K562 (cell line): ENCODE measurements around the gene RNF150. TPM values are rescaled to one million over a fixed set of nuclear protein-coding genes. Genes with fewer than 3 reads are reported as not detected.

ENCODE experiments used
- ATAC-seq: fragments of 200-7000 bp; cut with Tn5 transposase; 3 replicates; pipeline ENCODE4 v1.9.1; 2020; ENCODE audit warnings: moderate library complexity
- BruUV-seq: library from RNA; stranded (reverse); fragments of 400-500 nt; replicated peaks from 2 replicates; lab custom pipeline; 2021; lab: Mats Ljungman, UMichigan
- CTCF ChIA-PET: fragments of 300-600 bp; formaldehyde crosslinking; extraction: SDS; loops from one replicate; lab custom pipeline; 2021; ENCODE audit warnings: low intra/inter-chr PET ratio; lab: Yijun Ruan, JAX
- POLR2A ChIA-PET: fragments of 300-600, 350-650 bp; sonication (Branson Sonifier 250); formaldehyde crosslinking; extraction: SDS; loops from one replicate; lab custom pipeline; 2021; ENCODE audit warnings: antibody characterized with exemption, inconsistent platforms; lab: Yijun Ruan, JAX
- DNase-seq, 4 experiments: peaks; one replicate each; pipeline versions ENCODE4 v3.0.0 to v3.0.0-alpha.2; 2011 to 2018; ENCODE audit warnings: low spot score in 3 of 4, mixed read lengths in 3 of 4; ENCODE audit errors: extremely low read depth in 1 of 4
- FAIRE-seq: peaks from 2 replicates; lab custom pipeline; 2011; peaks lifted over from hg19 to GRCh38; lab: Jason Lieb, UNC
- H2AFZ ChIP-seq: 2 replicates; pipeline ENCODE4 v1.6.0; 2011; ENCODE audit warnings: low read depth, low read length, control low read depth, inconsistent platforms
- H3K27ac ChIP-seq: fragments of 200-600 bp; 3 replicates; pipeline ENCODE4 v1.8.0; 2011; ENCODE audit warnings: low read depth, mild to moderate bottlenecking, control low read depth, inconsistent platforms, low read length, moderate library complexity, mixed read lengths; ENCODE audit errors: extremely low read depth
- H3K27me3 ChIP-seq, 2 experiments: fragments of 300-600 bp in 1 of 2; 2 replicates in 1 of 2; 3 replicates in 1 of 2; pipeline versions ENCODE4 v1.6.0 to v1.8.0; 2011; ENCODE audit warnings: inconsistent platforms in 2 of 2, low read length in 2 of 2, mild to moderate bottlenecking in 1 of 2, mixed read lengths in 1 of 2, moderate library complexity in 1 of 2; ENCODE audit not compliant: control insufficient read depth in 2 of 2, insufficient read depth in 2 of 2
- H3K36me3 ChIP-seq: fragments of 300-600 bp; 3 replicates; pipeline ENCODE4 v1.8.0; 2011; ENCODE audit warnings: mild to moderate bottlenecking, low read length, inconsistent platforms; ENCODE audit not compliant: control insufficient read depth, insufficient read depth
- H3K4me1 ChIP-seq, 2 experiments: fragments of 200-600 bp in 1 of 2; replicated peaks in 1 of 2; 2 replicates in 1 of 2; 3 replicates in 1 of 2; pipeline versions ENCODE4 v1.5.1 to v1.8.0; 2011; ENCODE audit warnings: inconsistent platforms in 2 of 2, low read length in 2 of 2, mild to moderate bottlenecking in 1 of 2, mixed read lengths in 1 of 2, moderate library complexity in 1 of 2; ENCODE audit not compliant: control insufficient read depth in 2 of 2, insufficient read depth in 2 of 2
- H3K4me2 ChIP-seq: 2 replicates; pipeline ENCODE4 v1.6.1; 2011; ENCODE audit warnings: low read length, control low read depth, inconsistent platforms, mixed read lengths; ENCODE audit not compliant: insufficient read depth
- H3K4me3 ChIP-seq: fragments of 200-600 bp; sonication (generic), shearing (Covaris generic); 2 replicates; pipeline ENCODE4 v1.5.1; 2016; ENCODE audit warnings: control low read depth, inconsistent platforms
- H3K79me2 ChIP-seq: fragments of 200-600 bp; 3 replicates; pipeline ENCODE4 v1.8.0; 2011; ENCODE audit warnings: low read length, inconsistent platforms; ENCODE audit not compliant: control insufficient read depth, insufficient read depth
- H3K9ac ChIP-seq, 2 experiments: 2 replicates each; pipeline versions ENCODE4 v1.6.0 to v1.6.1; 2011; ENCODE audit warnings: low read depth in 2 of 2, low read length in 2 of 2, control low read depth in 1 of 2, inconsistent platforms in 1 of 2, mild to moderate bottlenecking in 1 of 2, mixed read lengths in 1 of 2; ENCODE audit not compliant: insufficient read depth in 1 of 2
- H3K9me1 ChIP-seq: one replicate; pipeline ENCODE4 v1.6.0; 2011; ENCODE audit warnings: inconsistent platforms, mild to moderate bottlenecking, low read length, moderate library complexity; ENCODE audit not compliant: control insufficient read depth, insufficient read depth
- H3K9me3 ChIP-seq: replicated peaks from 2 replicates; pipeline ENCODE4 v1.5.1; 2011; ENCODE audit warnings: low read depth, low read length, inconsistent platforms; ENCODE audit not compliant: control insufficient read depth, insufficient read depth
- H4K20me1 ChIP-seq: replicated peaks from 2 replicates; pipeline ENCODE4 v1.6.1; 2011; ENCODE audit warnings: low read length, inconsistent platforms, mixed read lengths; ENCODE audit not compliant: control insufficient read depth, insufficient read depth
- ESRRA ChIP-seq: fragments of 450-650 bp; IDR thresholded peaks from 2 replicates; pipeline ENCODE4 v1.6.1; 2014; ENCODE audit warnings: low read depth, mild to moderate bottlenecking, moderate library complexity, borderline replicate concordance
- GMEB1 ChIP-seq: fragments of 250-450 bp; sonication (Bioruptor Pico); IDR thresholded peaks from 2 replicates; pipeline ENCODE4 v1.4.0; 2020; ENCODE audit warnings: mild to moderate bottlenecking
- NFIC ChIP-seq: fragments of 450-650 bp; IDR thresholded peaks from 2 replicates; pipeline ENCODE4 v1.6.1; 2017; ENCODE audit warnings: mild to moderate bottlenecking, inconsistent platforms
- NFIX ChIP-seq: fragments of 250-450 bp; sonication (Bioruptor Pico); IDR thresholded peaks from 2 replicates; pipeline ENCODE4 v1.4.0; 2020; ENCODE audit warnings: low read depth, mild to moderate bottlenecking, moderate library complexity
- SIX5 ChIP-seq, 2 experiments: IDR thresholded peaks; 2 replicates each; pipeline ENCODE4 v1.6.1; 2011; ENCODE audit warnings: low read length in 2 of 2, borderline replicate concordance in 1 of 2, low read depth in 1 of 2, mild to moderate bottlenecking in 1 of 2, moderate library complexity in 1 of 2; ENCODE audit not compliant: insufficient read depth in 1 of 2
- SMAD1 ChIP-seq: fragments of 150-350 bp; IDR thresholded peaks from 2 replicates; pipeline ENCODE4 v1.6.1; 2014; ENCODE audit warnings: low read length, low read depth; ENCODE audit not compliant: partially characterized antibody
- SMARCB1 ChIP-seq: IDR thresholded peaks from 2 replicates; pipeline ENCODE4 v1.6.1; 2011; ENCODE audit warnings: improper control_type of control experiment, low read depth; ENCODE audit not compliant: insufficient read length
- TEAD4 ChIP-seq, 2 experiments: sonication (generic) in 1 of 2; formaldehyde crosslinking in 1 of 2; IDR thresholded peaks; 2 replicates each; pipeline versions ENCODE4 v1.6.1 to v1.8.0; 2012 to 2022; ENCODE audit warnings: borderline replicate concordance in 1 of 2, inconsistent platforms in 1 of 2, low read length in 1 of 2, mild to moderate bottlenecking in 1 of 2, missing genetic modification reagents in 1 of 2
- ZNF124 ChIP-seq: sonication (generic); formaldehyde crosslinking; IDR thresholded peaks from 2 replicates; pipeline ENCODE4 v1.8.1; 2022; ENCODE audit warnings: missing genetic modification reagents
- WGBS: fragments of 100-300 bp; shearing (Covaris generic); methylation state at CpG from one replicate; pipeline ENCODE4 v1.1.6; 2016; ENCODE audit warnings: low coverage, mixed read lengths; ENCODE audit not compliant: insufficient coverage; ENCODE audit errors: missing lambda C conversion rate; 5-methylcytosine and 5-hydroxymethylcytosine counted together
- in situ Hi-C: fragments of 300-500 bp; cut with MboI; formaldehyde crosslinking; loops from 4 replicates; pipeline ENCODE4 v1.15.0; 2018; ENCODE audit warnings: inconsistent platforms, mixed read lengths
- intact Hi-C: fragments of 100-400 bp; cut with micrococcal nuclease; formaldehyde crosslinking; loops from 2 replicates; pipeline ENCODE4 v1.14.2; 2022
- polyA plus RNA-seq, 8 experiments: library from polyadenylated mRNA; depleted of rRNA in 4 of 8; stranded (reverse) in 5 of 8; unstranded in 3 of 8; fragments of >200 nt; fragmentation: Nextera tagmentation in 2 of 8; fragmentation: Illumina TruSeq in 1 of 8; extraction: Ambion mirVana in 2 of 8; extraction: Trizol in 1 of 8; gene quantifications; 2 replicates each; pipeline versions ENCODE4 v1.2.1 to v1.2.3, GENCODE V29; 2011 to 2014; ENCODE audit warnings: inconsistent platforms in 1 of 8, missing spikeins in 1 of 8
- total RNA-seq, 7 experiments: library from RNA; depleted of rRNA in 6 of 7; stranded (reverse); fragments of >200 nt in 6 of 7; fragmentation: Illumina TruSeq in 2 of 7; extraction: Trizol in 2 of 7; gene quantifications; 2 replicates each; pipeline versions ENCODE4 v1.2.1 to v1.2.3, GENCODE V29; 2011 to 2021; ENCODE audit warnings: low replicate concordance in 1 of 7
- TF ChIP-seq, protein P1 (sequence below): sonication (generic); formaldehyde crosslinking; IDR thresholded peaks from 2 replicates; pipeline ENCODE4 v1.8.0; 2022; ENCODE audit warnings: mild to moderate bottlenecking, missing genetic modification reagents
- TF ChIP-seq, protein P2 (sequence below): sonication (generic); formaldehyde crosslinking; IDR thresholded peaks from 2 replicates; pipeline ENCODE4 v1.9.0; 2022; ENCODE audit warnings: mild to moderate bottlenecking, missing genetic modification reagents

Gene RNF150
- total and polyA plus RNA-seq, 9 of the 15 experiments (the other 6 are each of a cell fraction or from before 2014, with no cell fraction given): 0.09 TPM; not detected in 8

DNA sequence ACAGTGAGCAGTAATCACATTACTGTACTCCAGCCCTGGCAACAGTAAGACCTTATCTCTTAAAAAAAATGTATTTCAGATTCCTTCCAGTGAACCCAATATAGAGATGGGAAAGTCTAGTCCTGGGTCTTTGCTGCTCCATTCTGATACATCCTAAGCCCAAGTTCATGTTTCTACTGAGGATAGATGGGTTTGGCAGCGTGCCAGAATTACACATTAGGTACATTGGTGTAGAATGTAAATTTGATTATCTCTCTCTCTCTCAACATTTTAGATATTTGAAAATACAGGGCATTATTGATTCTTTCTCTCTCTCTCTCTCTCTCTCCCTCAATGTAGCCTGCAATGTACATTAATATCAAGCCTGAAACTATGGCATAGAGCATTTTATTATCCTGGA, 43.9 kb upstream of the RNF150 start:
- H3K79me2 ChIP-seq: no peaks in the 10 kb centered on the region
- no peak overlapping the region for H2AFZ ChIP-seq
- no peak overlapping the region for H3K4me3 ChIP-seq
- no peaks in the 10 kb centered on the region for H3K27me3 ChIP-seq
- no TSS peak for BruUV-seq
- H3K4me2 ChIP-seq: no peak overlapping the region
- CTCF ChIA-PET: no interaction called here
- FAIRE-seq (no peak), DNase-seq (peak in 1 of 4 experiments; percentile 2), ATAC-seq (no peak)
- in situ Hi-C loops (no loop called here), intact Hi-C loops (no loop called here)
- no peak overlapping the region for H3K9ac ChIP-seq
- TF ChIP-seq SMARCB1: no peak
- peak; percentile 98 for TF ChIP-seq NFIC
- TF ChIP-seq SMAD1: peak; percentile 32
- TF ChIP-seq NFIX (CRISPR knock-in tag): peak; percentile 89
- H3K36me3 ChIP-seq: no peaks in the 10 kb centered on the region
- H3K9me3 ChIP-seq: no peaks in the 10 kb centered on the region
- no peaks in the 10 kb centered on the region for H3K9me1 ChIP-seq
- no peak overlapping the region for H3K27ac ChIP-seq
- POLR2A ChIA-PET: no interaction called here
- WGBS: 8% methylated on average over 1 of the region's 1 CpG
- no peaks in the 10 kb centered on the region for H4K20me1 ChIP-seq
- H3K4me1 ChIP-seq: no peaks in the 10 kb centered on the region

- in situ Hi-C loops (no loop called here), intact Hi-C loops (no loop called here)
- Histone ChIP-seq H3K9me1 (no peaks in the 10 kb centered on the region), H3K27me3 (no peaks in the 10 kb centered on the region), H4K20me1 (no peaks in the 10 kb centered on the region), H3K36me3 (no peaks in the 10 kb centered on the region), H2AFZ (no peak overlapping the region), H3K9me3 (no peaks in the 10 kb centered on the region), H3K9ac (no peak overlapping the region), H3K4me3 (no peak overlapping the region), H3K4me1 (no peaks in the 10 kb centered on the region), H3K4me2 (no peak overlapping the region), H3K27ac (no peak overlapping the region), H3K79me2 (no peaks in the 10 kb centered on the region)
- DNase-seq (no peak), FAIRE-seq (no peak), ATAC-seq (no peak)
- BruUV-seq: no TSS peak
- ChIA-PET POLR2A (no interaction called here), CTCF (no interaction called here)
- WGBS: 0% methylated on average over 1 of the region's 1 CpG
- TF ChIP-seq ZNF124 (CRISPR knock-in tag): no peak
- TF ChIP-seq, protein P1, sequence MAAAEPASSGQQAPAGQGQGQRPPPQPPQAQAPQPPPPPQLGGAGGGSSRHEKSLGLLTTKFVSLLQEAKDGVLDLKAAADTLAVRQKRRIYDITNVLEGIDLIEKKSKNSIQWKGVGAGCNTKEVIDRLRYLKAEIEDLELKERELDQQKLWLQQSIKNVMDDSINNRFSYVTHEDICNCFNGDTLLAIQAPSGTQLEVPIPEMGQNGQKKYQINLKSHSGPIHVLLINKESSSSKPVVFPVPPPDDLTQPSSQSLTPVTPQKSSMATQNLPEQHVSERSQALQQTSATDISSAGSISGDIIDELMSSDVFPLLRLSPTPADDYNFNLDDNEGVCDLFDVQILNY (CRISPR knock-in tag): no peak
- no peak for TF ChIP-seq SIX5 (IDR thresholded peaks at IDR 0.05; ENCODE audit: borderline replicate concordance in 1 of 2, insufficient read depth in 1 of 2, low read depth in 1 of 2, low read length in 2 of 2)
- TF ChIP-seq, protein P2, sequence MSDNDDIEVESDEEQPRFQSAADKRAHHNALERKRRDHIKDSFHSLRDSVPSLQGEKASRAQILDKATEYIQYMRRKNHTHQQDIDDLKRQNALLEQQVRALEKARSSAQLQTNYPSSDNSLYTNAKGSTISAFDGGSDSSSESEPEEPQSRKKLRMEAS: no peak
- no peak for TF ChIP-seq ESRRA
- TF ChIP-seq TEAD4 (IDR thresholded peaks at IDR 0.05; ENCODE audit: low read length): no peak
- no peak for TF ChIP-seq TEAD4 (CRISPR knock-in tag; IDR thresholded peaks at IDR 0.05; ENCODE audit: borderline replicate concordance)
- no peak for TF ChIP-seq GMEB1 (CRISPR knock-in tag)
Observed at GRCh38 chr4:141174457-141174856, 41.2 kb upstream of the RNF150 start.
